ENCODE measurements around the gene LRBA. TPM values are rescaled to one million over a fixed set of nuclear protein-coding genes. Genes with fewer than 3 reads are reported as not detected.
"Not testable (repeated sequence)": the region's sequence is repeated elsewhere in the genome, so short reads cannot be mapped to it uniquely, and the experiment has no call there.

LRBA gene
- polyA plus RNA-seq, 1 donor: 75.9 TPM

DNA sequence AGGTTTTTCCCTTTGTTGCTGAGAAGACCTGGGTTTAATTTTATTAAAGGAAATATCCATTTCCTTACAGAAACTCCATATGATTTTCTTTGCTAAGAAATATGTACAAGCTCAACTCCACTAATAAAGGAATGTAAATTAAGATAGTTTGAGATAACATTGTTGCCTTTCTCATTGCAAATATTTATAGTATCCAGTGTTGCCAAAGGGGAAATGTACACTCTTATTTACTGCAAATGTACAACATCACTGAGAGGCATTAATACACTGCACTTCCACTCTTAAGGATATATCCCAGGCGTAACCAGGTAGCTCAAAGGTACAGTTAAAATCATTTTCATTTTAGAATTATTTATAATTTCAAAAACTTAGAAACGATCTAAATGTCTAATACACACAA lies 7.5 kb upstream of the LRBA start:
- DNase-seq: no peak

DNA sequence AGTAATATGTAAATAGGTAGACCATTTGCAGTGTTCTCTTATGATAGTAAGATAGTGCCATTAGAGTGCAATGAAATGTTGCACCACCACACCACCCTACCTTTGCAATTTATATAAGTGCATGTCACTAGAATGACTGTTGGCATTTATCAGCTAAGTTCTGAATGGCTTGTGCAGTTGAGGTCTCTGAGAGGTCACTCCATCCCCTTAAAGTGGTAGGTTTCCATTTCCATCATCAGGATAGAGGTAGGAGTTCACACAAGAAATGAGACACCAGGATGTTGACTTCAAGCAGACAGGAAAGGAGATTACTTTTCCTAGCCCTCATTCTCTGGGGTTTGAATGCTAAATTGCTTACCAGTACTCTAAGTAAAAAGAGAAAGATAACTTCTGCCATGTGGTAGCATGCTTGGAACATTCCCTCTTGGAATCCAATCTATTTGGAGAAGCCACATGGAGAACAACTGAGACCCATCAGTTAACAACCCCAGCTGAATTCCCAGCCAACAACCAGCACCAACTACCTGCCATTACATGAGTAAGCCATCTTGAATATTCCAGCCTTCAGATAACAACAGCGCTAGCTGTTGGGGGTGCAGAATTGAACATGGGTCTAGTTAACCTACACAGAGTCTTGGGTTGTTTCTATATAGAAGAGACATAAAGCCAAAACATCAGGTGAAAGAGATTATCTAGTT lies 6.7 kb upstream of the LRBA start:
- no peak for DNase-seq

DNA sequence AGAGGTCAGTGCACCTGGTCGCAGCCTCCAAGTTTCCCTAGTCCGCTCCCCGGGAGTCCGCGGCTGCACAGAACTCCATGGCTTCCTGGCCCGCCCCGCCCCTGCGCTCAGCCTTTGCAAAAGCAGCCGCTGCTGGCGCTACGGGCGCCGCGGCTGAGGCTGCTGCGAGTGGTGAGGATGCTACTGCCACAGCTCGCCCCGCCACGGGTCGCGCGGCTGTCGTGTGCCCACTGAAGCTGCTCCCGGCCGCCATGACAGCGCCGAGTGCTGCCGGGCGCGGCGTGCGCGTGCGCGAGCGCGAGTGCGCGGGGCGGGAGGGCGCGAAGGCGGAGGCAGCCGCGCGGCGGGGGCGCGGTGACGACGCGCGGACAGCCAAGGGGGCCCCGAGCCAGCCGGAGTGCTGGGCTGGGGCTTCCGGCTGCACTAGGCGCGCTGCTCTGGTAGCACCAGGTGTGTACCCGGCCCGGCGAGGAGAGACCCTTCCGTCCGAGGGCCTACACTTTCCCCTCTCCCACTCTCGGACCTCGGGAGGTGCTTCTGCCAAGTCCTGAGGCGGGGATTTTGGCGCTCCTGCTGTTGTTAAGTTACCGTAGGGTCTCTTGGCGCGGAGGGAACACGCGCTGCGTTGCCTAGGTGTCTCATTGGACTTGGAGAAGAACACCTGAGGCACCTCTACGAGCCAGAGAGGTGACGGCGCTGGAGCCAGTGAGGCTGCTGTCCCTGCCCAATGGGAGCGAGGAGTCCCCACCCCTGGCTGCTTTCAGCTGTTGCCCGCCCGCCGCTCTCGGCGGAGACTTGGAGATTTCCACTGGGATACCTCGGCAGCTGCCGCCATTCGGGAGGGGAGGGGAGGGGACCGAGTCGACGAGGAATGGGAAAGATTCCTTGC lies 619 bp upstream of the LRBA start:
- DNase-seq: peak; percentile 80

DNA sequence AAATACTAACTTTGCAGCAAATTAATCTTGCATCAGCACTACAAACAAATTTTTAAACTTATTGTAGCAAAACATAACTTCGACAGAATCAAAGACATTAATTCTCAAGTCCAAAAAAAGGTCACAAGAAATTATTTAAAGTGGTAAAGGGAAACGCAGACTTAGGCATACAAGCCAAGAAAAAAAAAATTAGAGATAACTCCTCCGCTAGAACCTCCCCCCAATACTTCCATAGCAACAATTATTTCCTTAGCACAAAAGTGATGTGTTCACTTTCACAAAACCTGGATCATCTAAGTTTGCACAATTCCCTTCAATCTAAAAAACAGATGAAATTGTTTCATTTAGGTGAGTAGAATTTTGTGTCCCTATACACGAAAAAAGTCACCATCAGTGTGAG lies 1.1 kb downstream of the LRBA start:
- DNase-seq: no peak

DNA sequence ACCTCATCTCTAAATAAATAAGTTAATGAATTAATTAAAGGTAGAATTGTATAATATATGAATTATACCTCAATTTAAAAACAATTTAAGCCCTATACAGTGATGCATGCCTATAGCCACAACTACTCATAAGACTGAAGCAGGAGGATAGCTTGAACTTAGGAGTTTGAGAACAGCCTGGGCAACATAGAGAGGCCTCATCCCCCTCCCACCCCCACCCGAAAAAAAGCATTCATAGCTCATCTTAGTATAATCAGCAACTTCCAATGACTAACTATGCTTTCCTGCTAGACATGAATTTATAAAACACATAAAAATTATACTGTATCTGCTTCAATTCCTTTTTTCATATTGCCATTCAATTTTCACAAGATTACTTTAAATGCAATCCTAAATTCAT lies 1.6 kb downstream of the LRBA start:
- no peak for DNase-seq

DNA sequence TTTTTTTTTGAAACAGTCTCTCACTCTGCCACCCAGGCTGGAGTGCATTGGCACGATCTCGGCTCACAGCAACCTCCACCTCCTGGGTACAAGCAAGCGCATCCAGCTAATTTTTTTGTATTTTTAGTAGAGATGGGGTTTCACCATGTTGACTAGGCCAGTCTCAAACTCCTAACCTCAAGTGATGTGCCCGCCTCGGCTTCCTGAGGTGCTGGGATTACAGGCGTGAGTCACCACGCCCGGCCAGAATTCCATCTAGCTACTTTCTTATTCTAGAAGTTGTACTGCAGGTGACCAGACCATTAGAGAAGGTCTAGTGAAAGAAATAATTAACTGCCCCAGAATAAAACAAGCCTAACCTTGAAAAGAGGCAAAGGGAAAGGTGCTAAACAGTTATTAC lies 2.3 kb downstream of the LRBA start:
- peak; percentile 18 for DNase-seq

DNA sequence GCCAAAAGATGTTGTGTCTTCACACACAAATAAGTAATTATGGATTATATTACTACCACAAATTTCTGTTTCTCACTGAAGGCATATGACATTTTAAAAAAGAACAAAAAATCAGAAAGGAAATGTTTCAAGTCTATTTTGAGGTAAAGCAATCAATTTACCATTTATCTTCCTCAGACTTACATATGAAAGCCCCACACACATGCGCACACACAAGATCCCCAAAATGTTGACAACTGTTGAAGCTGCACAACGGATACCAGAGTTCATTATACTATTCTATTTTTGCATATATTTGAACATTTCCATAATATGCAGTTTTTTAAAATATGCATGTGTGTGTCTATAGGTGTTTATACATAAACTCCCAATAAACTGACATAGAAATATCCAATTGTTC lies 2.7 kb downstream of the LRBA start:
- DNase-seq: no peak

DNA sequence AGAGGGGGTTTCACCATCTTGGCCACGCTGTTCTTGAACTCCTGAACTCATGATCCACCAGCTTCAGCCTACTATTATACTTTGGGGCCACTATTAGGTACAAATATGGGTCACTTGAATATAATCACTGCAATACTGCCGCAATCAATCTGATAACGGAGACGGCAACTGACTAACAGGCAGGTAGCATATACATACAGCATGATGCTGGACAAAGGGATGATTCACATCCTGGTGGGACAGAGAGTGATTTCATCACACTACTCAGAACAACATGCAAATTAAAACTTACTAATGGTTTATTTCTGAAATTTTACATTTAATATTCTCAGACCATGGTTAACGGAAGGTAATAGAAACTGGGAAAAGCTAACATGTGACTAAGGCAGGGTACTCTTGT lies 10.9 kb downstream of the LRBA start:
- DNase-seq: no peak

DNA sequence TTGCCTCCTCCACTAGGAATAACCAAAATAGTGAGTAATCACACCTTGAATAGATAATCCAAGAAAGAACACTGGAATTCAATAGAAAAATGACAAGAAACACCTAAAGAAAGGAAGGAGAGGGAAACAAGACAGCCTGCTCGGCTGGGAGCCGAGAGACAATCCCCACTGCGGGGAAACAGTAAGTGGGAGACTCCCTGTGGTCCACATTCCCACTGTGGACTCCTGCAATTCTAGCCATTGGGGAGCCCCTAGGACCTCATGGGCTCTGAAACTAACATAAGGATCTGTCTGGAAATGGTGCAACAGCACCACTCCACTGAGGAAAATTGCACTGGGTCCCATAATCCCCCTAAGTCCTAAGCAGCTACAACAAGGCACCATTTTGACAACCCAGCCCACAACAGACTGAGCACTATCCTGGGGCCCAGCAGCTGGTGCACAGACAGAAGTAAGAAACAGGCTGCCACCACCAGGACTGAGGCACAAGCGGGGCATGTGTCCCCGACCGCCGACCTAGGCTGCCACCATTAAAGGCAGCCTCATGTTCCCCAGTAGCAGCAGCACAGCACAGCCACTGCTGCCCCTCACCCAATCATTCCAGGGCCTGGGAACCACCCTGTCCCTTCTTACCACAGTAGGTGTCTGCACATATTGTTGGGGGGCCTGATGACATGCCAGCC lies 14.2 kb downstream of the LRBA start:
- no peak for DNase-seq

DNA sequence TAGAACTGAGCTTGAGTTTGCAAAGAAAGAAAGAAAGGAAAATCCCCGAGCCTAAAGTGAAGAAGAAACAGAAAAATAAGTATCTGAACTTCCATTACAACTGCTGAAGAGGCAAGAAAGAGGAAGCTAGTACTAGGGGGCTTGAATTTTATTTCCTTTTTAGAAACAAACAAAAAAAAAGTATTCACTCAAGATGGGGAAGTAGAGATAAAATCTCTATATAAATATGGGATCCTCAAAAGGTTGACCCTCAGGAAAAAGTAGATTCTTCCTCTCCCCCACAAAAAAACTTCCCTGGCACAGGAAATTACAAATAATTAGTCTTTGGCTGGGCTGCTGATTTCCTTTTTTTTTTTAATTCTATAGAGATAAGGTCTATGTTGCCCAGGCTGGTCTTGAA lies 16.0 kb downstream of the LRBA start:
- no peak for DNase-seq

DNA sequence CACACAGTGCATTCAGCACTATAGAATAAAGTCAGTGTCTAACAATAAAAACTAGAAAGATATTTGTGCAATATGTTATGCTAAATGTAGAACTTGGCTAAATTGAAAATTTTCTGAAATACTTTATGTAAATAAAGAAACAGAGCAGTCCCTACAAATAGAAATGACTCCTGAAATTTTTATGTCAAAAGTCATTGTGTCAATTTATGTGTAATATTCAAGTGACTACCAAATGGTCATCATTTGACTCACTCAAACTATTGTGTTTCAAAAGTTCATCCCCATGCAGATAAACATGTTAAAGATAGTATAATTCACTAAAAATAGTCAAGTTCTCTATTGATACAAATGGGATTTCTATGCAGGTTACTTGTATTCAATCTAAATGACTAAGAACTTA lies 17.9 kb downstream of the LRBA start:
- DNase-seq: no peak

DNA sequence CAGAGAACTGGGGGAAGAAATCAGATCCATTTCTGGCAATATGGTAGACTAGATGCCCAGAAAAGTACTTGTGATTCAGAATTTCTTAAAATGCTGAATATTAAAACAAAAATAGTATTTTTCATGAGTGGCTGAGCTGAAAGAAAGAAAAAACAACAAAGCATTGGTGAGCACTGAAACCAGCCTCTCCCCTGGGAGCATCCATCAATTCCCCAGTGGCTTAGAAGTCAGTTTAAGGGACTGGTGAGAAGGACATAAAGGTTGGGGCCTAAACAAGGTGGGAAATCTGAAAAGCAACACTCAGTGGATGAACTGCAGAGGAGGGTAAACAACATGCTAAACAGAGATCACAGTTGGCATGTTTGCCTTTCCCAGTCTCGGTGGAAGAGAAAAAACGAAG lies 20.4 kb downstream of the LRBA start:
- DNase-seq: no peak

DNA sequence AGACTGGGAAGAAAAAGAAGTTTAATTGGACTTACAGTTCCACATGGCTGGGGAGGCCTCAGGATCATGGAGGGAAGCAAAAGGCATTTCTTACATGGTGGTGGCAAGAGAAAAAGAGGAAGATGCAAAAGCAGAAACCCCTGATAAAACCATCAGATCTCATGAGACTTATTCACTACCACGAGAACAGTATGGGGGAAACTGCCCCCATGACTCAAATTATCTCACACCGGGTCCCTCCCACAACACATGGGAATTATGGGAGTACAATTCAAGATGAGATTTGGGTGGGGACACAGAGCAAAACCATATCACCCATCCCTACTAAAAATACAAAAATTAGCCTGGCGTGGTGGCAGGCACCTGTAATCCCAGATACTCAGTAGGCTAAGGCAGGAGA lies 21.5 kb downstream of the LRBA start:
- not testable (repeated sequence) for DNase-seq

DNA sequence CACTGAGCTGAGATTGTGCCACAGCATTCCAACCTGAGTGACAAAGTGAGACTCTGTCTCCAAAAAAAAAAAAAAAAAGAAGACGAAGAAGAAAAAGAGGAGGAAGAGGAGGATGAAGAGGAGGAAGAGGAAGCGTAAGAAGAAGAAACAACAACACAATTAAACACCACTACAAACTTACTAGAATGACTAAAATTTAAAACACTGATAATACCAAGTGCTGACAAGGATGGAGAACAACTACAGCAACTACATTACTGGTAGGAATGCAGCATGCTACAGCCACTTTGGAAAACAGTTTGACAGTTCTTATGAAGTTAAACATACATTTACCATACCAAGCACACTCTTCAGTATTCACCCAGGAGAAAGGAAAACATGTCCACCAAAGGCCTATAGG lies 24.1 kb downstream of the LRBA start:
- DNase-seq: no peak

DNA sequence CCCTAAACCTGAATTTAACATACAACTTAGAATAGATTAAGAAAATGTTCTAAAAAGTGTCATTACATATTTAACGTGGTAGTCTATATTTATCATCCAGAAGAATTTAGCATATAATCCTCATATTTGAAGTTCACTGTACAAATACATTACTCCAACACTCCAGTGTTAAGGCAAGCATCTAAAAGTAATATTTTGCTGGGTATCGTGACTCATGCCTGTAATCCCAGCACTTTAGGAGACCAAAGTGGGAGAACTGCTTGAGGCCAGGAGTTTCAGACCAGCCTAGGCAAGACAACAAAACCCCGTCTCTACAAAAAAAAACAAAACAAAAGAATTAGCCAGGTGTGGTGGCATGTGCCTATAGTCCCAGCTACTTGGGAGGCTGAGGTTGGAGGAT lies 24.8 kb downstream of the LRBA start:
- DNase-seq: no peak

DNA sequence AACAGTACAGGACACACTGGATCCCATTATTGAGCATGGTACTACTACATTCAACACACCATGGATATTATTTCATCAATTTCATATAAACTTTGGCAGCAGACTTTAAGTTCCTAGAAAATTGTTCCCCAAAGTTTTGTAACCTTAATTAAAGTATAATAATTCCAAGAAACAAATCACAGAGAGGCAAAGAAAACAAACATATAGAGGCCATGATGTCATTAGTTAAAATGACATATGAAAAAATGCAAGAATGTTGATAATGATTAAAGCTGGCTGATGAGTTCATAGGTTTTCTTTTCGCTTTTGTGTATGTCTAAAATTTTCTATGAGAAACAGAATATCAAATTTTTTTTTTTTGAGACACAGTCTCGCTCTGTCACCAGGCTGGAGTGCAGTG lies 26.8 kb downstream of the LRBA start:
- no peak for DNase-seq

DNA sequence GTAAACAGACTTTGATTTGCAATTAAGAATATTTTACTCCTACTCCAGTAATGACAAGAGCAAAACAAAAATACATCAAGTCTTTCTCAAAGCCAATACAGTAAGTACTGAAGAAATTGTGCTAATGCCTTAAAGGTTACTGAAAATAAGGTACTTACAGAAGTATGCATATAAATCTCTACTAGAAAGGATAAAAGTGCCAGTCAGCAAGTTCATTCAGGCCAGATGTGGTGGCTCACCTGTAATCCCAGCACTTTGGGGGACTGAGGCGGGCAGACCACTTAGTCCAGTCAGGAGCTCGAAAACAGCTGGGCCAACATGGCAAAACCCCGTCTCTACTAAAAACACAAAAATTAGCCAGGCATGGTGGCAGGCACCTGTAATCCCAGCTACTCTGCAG lies 27.9 kb downstream of the LRBA start:
- no peak for DNase-seq

DNA sequence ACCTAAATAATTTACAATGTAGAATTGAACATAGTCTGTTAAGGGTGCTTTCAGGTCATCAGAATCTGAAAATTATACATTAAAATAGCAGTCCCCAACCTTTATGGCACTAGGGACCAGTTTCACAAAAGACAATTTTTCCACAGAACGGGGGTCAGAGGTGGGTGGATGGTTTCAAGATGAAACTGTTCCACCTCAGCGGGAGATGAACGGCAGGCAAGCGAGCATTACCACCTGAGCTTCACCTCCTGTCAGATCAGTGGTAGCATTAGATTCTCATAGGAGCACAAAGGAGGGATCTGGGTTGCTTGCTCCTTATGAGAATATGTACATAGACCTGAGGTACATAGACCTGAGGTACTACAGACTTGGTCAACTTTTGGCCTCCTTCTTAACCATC lies 29.0 kb downstream of the LRBA start:
- no peak for DNase-seq

DNA sequence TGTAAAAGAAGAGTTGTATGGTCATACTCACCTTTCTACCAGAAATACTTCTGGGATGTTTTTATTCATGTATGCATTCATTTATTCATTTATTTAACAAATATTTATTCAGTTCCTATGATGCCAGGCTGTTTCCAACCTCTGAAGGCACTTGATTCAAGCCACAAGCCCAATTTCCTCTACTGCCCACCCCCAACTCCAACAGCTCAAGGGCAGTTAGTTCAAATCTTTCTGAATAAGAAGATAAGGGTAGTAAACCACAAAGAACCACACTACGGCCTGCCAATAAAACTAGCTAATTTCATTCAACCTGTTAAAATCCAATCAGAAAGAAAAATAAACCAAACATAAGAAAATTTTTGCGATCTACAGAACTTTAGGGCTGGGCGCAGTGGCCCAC lies 31.2 kb downstream of the LRBA start:
- no peak for DNase-seq

DNA sequence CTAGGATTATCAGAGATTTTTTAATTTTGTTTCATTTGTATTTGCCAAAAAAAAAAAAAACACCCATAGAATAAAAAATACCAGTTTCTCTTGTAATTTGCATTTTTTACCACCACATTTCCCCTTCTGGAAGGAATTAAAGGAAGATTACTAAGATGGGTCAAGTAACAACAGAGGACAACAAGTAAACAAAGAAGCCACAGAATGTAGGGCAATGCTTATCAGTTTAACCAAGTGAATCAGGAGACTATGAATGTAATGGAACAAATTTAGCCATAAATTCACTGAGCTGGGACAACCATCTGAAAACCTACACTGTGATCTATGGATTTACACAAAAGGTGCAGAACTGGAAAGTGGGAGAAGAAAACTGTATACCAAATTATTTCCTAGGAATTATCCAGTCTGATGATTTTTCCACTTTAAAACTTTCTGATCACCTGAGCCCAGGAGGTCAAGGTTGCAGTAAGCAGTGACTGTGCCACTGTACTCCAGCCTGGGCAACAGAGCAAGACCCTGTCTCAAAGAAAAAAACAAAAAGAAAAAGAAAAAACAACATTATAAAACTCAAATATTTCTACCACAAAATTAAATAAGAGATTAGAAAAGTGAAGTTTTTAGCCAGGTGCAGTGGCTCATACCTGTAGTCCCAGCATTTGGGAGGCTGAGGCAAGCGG lies 32.4 kb downstream of the LRBA start:
- DNase-seq: no peak

DNA sequence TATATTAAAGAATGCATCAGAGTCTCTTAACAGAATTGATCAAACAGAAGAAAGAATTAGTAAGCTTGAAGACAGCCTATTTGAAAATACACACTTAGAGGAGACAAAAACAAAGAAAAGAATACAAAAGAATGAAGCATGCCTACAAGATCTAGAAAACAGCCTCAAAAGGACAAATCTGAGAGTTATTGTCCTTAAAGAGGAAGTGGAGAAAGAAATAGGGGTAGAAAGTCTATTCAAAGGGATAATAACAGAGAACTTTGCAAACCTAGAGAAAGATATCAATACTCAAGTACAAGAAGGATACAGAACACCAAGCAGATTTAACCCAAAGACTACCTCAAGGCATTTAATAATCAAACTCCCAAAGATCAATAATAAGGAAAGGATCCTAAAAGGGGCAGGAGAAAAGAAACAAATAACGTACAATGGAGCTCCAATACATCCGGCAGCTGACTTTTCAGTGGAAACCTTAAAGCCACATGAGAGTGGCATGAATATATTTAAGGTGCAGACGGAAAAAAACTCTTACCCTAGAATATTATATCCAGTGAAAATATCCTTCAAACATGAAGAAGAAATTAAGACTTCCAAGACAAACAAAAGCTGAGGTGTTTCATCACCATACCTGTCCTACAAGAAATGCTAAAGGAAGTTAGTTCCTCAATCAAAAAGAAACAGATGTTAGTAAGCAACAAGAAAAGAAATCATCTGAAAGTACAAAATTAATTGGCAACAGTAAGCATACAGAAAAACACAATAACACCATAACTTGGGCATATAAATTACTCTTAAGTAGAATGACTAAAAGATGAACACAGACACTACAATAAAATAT lies 36.1 kb downstream of the LRBA start:
- DNase-seq: no peak
